HG03439 (cell line): ENCODE measurements around the gene FAM124A.

Source experiments
- ATAC-seq: cut with Tn5 transposase; IDR thresholded peaks from one replicate; pipeline ENCODE4 v1.9.1; 2021; ENCODE audit warnings: mild to moderate bottlenecking, moderate library complexity; ENCODE audit not compliant: unreplicated experiment

Gene FAM124A, protein sequence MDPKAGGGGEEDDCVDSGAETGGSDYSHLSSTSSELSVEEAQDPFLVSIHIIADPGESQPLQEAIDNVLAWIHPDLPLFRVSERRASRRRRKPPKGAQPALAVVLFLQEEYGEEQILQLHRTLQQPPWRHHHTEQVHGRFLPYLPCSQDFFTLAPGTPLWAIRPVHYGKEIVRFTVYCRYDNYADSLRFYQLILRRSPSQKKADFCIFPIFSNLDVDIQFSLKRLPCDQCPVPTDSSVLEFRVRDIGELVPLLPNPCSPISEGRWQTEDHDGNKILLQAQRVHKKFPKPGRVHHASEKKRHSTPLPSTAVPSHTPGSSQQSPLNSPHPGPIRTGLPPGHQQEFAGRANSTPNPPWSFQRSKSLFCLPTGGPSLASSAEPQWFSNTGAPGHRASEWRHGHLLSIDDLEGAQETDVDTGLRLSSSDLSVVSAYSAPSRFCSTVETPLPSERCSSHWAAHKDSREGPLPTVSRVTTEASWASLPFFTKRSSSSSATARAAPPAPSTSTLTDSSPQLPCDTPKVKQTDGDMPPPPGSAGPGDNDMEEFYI

DNA sequence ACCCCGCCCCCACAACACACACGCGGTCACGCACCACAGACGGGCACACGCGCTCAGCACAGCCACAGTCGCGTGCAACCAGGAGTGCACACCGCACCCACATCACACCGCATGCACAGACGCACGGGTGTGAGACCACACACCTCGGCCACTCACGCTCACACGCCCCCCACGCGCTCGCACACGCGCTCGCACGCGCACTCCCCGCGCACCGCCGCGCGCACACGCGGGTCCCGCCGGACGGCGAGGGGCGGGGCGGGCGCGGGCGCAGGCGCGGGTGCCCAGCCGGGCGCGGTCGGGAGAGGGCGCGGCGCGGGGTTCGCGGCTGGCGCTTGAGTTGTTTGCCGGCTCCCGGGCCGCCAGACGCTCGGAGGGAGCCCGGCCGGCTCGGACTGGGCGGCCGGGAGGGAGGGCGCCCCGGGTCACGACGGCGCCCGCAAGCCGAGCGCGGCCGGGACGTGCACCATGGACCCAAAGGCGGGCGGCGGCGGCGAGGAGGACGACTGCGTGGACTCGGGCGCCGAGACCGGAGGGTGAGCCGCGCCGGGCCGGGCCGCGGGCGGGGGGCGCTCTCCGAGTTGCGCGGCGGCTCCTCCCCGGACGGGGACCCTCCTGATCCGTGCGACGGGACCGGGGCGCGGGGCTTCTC, at the start of gene FAM124A:
Gene FAM124A (plus strand): TSS at position 362 of the 649 bp plus-strand sequence. CDS start 104 bp downstream, at position 466.
- peak; percentile 82 for ATAC-seq

DNA sequence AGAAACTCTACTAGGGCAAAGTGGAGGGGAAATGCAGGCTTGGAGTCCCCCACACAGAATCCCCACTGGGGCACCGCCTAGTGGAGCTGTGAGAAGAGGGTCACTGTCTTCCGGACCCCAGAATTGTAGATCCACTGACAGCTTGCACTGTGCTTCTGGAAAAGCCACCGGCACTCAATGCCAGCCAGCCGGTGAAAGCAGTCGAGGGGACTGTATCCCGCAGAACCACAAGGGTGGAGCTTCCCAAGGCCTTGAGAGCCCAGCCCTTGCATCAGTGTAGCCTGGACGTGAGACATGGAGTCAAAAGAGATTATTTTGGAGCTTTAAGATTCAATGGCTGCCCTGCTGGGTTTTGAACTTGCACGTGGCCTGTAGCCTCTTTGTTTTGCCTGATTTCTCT, 47.2 kb upstream of the FAM124A start:
- no peak for ATAC-seq

DNA sequence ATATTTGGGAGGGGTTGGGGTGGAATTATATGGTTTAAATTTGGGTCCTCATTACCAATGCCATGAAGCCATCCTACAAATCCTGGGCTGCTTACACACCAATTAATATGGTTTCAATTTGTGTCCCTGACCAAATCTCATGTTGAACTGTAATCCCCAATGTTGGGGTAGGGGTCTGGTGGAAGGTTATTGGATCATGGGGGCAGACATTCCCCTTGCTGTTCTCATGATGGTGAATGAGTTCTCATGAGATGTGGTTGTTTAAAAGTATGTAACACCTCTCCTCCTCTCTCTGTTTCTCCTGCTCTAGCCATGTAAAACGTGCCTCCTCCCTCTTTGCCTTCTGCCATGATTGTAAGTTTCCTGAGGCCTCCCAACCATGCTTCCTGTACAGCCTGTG, 46.6 kb upstream of the FAM124A start:
- no peak for ATAC-seq

DNA sequence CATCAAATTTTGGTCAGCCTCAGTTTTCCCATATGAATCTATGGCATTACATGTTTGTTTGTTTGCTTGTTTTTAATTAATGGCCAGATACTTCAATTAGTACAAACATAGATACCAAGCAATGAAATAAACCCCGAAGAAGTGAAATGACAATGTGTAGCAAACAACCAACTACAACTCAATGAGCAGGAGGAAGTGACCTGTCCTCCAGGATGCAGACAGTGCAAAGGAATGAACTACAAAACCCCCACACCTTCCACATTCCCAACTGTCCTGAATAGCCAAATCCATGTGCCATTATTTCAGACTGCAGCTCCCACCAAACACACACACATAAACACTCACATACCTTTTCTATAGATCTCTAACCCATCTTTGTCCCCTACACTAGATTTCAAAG, 45.0 kb upstream of the FAM124A start:
- ATAC-seq: no peak

DNA sequence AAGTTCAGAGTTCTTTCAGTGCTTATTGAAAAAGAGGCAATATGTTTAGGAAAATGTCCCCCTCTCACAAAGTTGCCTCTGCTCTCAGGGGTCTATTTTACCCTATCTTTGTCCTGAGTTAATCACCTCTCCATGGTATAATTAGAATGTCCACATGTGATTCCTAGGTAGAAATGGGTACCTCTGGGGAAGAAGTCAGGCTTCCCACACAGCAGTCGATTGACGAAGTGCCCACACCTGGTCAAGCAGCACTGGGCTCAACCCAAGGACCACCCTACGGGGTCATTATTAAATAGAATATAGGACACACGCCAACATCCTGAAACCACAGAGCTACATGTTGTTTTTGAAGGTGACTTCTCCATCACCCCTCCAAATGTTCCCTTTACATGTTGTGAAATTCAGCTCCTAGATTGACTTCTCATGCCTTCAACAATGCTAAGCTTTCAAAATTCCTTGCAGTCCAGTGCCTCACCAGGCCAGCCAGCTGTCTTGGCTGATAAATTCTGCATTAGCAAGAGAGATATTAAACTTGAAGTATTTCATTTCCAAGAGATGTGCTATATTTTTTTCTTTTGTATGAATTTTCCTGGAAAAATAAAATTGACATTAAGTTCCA, 43.6 kb upstream of the FAM124A start:
- ATAC-seq: no peak

DNA sequence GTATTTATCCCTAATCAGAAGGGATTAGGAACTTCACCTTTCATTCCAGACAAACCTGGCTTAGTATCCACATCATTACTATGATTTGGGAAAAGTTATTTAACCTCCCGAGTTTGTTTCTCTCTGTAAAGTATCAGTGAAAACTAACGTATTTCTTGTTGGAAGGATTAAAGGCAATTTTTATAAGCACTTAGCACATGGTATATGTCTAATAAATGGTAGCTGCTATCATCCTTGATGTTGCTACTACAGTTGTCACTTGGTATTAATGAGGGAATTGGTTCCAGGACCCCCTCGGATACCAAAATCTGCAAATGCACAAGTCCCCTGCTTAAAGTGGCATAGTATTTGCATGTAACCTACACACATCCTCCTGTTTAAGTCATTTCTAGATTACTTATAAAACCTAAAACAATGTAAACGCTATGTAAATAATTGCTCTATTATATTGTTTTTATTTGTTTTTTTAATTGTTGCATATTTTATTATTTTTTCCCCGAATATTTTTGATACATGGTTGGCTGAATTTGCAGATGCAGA, 42.7 kb upstream of the FAM124A start:
- ATAC-seq: no peak

DNA sequence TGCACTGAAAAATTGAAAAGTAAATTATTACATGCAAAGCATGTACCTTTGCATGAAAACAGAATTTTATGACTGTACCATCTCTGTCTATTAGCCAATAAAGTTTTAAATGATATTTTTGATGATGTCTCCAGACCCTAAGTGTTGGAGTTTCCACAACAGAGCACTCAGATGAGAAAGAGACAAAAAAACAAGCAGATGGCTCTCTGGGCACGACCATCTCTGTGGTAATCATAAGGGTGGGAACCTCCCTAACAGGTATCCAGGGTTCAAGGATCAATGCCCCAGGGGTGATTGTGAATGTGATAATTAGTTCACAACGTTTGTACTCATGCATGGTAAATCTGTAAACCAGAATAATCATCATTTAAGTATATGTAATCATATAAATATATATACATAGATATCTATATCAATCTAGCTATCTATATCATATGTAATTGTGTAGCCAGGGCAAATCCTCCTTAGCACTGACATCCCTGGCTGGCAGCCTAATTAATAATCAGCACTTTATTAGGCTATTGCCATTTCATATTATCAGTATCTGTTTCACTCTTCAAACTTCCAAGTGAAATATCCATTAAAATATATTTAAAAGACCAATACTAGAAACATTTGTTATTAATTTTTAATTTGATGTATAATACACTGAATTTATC, 41.2 kb upstream of the FAM124A start:
- ATAC-seq: no peak

DNA sequence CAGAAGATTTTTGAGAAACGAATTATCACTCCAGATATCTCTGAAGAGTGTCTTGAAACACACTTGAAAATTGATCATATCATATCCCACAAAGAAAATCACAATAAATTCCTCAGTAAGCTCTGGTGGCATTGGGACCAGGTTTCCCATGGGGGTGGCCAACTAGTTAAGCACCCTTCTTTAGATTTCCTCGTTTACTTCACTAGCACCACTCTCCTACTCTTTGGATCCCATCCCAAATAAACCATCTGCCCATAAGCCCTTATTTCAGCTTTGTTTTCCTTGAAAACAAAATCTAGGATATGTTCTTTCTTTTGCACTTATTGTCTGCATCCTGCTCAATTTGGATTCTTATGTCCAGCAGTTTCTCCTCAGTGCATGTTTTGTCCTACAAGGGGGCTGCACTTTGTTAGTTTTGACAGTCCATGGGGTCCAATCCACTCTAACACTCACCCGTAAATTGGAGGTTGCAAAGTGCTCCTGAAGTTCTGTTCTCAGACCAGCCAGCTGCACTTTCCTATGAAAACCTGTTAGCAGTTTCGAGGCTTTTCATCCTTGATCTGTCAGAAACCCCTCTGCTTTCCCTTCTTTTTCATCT, 40.3 kb upstream of the FAM124A start:
- ATAC-seq: no peak

DNA sequence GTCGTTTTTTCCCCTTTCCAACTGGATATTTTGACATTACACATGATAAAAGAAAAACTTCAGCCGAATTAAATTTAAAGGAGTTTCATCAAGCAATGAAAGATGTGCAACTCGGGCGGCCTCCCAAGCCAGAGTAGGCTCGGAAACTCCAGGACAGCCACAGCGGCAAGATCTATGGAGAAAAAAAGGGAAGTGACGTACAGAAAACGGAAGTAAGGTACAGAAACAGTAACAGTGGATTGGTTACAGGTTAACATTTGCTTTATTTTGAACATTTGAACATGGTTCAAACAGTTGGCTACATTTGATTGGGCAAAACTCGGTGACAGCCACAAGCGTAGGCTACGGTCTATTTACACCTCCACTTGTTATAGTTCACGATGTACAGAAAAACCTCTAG, 30.5 kb upstream of the FAM124A start:
- ATAC-seq: no peak

DNA sequence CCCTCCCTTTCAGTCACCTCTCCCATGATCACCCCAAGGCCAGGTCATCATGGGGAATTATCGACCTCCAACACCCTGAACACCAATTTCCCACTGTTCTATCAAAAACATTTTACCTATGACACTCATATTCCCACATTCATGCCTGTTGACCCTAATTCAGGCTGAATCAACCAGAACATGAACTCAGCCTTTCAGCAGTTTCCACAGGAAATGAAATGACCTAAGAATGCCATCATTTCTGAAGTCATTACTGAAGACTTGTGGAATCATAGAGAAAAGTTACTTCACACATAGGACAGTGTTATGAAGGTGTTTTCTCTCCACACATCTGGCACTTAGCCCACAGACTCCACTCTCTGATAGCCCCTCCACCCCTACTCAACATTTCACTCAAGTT, 29.9 kb upstream of the FAM124A start:
- no peak for ATAC-seq

DNA sequence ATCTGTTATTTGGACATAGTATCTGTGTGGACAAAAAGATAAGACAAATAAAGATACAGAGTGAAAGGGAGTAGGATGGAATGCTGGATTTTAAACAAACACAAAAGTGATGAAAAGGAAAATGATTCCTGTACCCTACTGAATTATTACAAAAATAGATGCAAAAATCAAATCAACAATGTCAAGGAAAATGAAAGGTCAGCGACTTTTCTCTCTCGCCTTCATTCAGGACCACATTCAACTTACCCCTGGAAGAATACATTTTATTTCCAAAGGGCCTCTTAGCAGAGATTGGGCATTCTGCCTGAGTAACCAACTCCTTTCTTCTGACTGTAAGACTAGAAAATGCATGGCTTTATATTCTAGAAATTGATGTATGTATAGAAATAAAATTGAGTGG, 28.8 kb upstream of the FAM124A start:
- ATAC-seq: no peak

DNA sequence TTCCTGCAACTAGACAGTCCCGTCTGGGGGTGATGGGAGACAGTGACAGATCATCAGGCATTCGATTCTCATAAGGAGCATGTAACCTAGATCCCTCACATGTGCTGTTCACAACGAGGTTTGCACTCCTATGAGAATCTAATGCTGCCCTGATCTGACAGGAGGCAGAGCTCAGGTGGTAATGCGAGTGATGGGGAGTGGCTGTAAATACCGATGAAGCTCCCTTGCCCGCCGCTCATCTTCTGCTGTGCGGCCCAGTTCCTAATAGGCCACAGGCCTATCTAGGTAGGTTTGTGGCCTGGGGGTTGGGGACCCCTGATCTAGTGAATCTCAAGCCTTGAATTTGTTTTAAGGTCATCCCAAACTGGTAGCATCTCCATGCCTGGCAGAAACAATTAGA, 27.3 kb upstream of the FAM124A start:
- ATAC-seq: no peak

DNA sequence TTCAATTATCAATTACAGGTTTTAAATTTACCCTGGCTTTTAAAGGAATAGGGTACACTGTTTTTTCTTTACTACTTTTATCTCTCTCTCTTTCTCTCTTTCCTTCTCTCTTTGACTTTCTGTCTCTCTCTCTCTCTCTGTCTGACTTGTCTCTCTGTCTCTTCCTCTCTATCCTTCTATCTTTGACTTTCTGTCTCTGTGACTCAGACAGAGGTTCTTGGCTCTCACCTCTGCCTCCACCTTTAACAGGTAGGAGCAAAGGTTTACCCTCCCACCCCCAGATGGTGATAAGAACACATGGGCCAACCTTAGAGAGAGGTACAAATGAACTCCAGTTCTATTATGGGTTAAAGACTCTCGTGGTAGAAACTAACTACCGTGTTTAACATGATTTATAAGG, 20.3 kb upstream of the FAM124A start:
- ATAC-seq: no peak

DNA sequence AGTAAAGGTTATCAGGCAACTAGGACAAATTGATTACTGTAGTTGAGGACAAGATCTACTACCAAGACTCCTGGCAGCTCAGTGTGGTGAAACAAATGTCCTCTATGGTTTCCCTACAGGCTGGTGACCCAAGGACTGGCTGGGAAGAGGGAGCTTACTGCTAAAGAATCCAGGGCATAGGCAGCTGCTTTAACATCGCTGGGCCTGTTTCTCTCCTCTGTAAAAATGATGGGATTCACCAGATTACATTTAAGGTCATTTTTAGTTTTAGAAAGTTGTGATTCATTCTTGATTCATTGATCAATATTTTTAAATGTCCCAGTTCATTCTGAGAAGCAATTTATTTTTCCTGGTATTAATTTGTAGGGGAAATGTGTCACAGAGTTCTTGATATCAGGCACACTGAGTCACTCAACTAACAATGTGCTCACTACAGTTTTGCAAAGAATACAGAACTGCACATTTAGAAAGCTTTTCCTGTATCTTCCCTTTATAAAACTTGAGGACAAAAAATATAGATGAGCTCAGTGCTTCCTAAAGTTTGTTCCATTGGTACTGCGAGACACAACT, 19.6 kb upstream of the FAM124A start:
- ATAC-seq: no peak

DNA sequence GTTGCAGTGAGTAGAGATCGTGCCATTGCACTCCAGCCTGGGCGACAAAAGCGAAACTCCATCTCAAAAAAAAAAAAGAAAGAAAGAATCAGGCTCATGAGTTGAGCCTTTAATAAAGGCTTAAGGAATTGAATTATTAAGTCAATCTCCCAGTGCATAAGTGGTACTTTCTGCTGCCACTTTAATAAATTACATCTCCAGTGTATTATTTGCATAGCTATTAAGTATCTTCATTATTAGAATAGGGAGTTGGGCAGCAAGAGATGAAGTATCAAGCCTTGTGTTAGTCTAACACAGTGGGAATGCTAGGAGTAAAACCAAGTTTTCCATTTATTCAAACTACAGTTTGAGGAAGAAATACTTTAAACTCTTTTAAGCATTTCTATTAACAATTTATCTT, 15.6 kb upstream of the FAM124A start:
- ATAC-seq: no peak

DNA sequence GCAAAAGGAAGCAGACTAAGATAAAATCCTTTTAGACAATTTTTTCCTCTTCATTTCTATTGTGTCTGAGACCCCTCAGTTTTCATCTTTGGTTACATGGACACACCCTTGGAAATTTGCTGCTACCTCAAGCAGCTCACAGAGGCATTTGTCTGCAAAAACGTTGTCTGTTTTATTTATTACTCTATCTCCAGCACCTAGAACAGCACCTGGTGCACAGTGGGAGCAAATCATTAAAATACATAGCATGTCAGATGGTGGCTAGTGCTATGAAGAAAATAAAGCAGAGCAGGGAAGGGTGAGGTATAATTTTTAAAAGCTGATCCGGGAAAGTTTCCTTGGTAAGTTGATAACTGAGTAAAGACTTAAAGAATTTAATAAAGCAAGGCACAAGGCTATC, 14.3 kb upstream of the FAM124A start:
- no peak for ATAC-seq

DNA sequence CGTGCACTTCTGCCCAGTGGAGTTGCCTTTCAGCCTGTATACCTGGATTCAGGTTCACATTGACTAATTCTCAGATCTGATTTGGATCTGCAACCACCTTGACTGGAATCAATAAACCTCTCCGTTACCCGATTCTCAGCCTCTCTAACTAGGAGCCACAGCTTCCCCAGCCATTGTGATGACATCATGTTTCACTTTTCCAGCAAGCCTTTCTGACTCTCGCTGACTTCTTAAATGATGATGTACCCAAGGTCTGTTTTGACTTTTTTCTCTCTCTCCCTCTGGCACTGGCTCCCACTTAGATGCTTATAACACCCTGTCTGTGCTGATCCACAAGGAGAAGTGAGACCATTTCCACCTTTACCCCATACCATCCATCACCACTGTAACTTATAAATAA, 13.5 kb upstream of the FAM124A start:
- ATAC-seq: no peak

DNA sequence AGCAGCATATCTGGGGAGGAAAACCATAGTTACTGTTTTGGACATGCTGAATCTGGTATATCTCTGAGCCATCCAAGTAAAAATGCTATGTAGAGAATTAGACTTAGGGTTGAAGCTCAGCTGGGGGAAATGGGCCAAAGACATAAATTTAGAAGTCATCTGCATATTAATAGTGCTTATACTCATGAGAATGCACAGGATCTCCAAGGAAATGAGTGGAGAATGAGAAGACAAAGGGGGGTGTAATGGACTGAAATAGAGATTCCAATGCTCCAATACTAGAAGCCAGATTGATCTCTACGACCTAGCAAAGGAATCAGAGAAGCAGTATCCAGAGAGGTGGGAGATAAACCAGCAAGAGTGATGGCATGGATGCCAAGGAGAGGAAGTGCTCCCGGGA, 10.3 kb upstream of the FAM124A start:
- ATAC-seq: no peak

DNA sequence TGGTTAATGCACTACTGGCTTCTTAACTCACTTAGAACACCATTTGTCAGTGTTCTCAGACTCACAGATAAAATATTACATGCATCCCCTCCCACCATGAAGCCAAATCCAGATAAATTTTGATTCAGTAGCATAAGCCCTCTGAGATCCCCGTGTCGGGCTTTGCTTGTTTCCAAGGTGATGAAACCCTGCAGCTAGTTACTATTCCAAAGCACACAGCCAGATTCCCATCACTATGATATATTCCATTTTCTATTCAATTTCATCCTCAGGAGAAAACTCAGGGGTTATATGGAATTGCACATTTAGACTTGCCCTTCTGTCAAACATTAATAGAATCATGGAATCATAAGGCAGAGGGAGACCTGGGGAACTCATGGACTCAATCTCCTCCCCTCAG, 9.4 kb upstream of the FAM124A start:
- ATAC-seq: no peak

DNA sequence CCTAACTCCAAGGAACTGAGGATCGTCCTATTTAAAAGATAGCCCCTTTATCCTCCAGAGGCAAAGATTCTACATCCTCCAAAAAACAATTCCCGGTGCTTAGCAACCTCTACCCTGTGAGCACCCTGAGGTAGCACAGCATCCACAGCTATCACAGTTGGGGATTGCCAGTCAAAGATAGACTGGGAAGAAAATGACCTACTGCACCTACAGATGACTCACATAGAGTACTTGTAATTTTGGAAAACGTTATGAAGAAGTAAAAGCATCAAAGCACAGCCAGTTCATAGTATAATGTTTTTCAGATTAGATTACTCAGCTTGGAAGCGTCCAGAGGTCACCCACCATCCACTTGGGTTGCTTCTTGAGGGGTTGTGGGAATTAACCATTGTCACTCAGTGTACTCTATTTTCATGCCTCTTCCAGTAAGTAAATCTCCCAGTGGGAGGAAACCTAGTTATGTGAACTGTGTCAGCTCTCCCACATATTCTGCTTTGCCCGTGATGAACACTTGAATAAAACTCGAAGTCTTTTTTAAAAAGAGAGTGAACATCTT, 8.9 kb upstream of the FAM124A start:
- no peak for ATAC-seq
